DOHH2 (cell line): Measurements from ENCODE around the gene CPLX3.

Experiments used
- CTCF ChIP-seq: fragments of 200-600 bp; sonication (generic); IDR thresholded peaks from one replicate; pipeline ENCODE4 v1.5.1; 2014; ENCODE audit warnings: antibody characterized with exemption, mild to moderate bottlenecking, low read depth, low read length; ENCODE audit not compliant: poor library complexity, severe bottlenecking
- EZH2phosphoT487 ChIP-seq: fragments of 200-600 bp; sonication (generic); IDR thresholded peaks from 2 replicates; pipeline ENCODE4 v1.6.1; 2017; ENCODE audit warnings: borderline replicate concordance, mild to moderate bottlenecking, antibody characterized with exemption, low read length, moderate library complexity, mixed read lengths

DNA sequence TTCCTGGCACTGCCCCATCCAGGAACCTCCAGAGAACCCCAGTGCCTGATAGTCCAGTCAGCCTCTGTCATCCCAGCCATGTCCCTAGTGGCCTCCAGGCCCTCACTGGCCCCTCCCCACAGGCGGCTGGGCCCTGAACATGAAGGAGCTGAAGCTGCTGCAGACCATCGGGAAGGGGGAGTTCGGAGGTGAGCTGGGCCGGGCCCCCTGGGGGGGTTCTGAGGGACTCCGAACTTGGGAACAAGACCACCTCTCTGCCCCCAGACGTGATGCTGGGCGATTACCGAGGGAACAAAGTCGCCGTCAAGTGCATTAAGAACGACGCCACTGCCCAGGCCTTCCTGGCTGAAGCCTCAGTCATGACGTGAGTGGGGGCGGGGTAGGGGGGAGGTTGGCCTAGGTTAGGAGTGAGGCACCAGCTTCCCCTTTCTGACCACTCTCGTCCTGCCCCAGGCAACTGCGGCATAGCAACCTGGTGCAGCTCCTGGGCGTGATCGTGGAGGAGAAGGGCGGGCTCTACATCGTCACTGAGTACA lies 25.8 kb upstream of the CPLX3 start:
- TF ChIP-seq CTCF (no peak), EZH2phosphoT487 (no peak)
